Measurements from ENCODE around the gene TOR1B. TPM values are rescaled to one million over a fixed set of nuclear protein-coding genes. Genes with fewer than 3 reads are reported as not detected.

TOR1B gene
- total and polyA plus RNA-seq, 4 donors, result 12.8 to 31.9 (median 17.8) TPM

DNA sequence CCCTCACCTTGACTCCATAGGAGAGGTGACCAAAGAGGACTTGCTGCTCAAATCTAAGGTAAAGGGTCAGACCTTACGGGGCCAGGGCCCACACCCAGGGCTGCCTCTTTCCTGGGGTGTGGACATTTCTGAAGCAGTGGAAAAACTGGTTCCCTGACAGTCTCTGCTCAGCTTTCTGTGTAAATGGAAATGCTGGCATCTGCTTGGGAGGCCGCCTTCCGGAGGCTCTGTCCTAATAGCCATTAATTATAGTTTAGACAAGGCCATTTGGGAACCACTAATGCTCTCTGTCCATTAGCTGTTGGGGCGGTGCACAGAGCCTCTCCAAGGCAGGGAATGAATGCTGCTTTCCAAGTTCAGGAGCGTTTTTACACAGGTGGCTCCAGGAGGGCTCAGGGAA, 49.6 kb downstream of the TOR1B start:
- TF ChIP-seq HNF4G (IDR thresholded peaks at IDR 0.05) (no peak), JUND (IDR thresholded peaks at IDR 0.05) (no peak), YY1 (IDR thresholded peaks at IDR 0.05) (no peak), GABPA (IDR thresholded peaks at IDR 0.05 in 1 of 2, conservative IDR thresholded peaks at IDR 0.05 in 1 of 2) (no peak), FOXA1 (IDR thresholded peaks at IDR 0.05) (no peak), RXRA (IDR thresholded peaks at IDR 0.05) (no peak), FOXA2 (IDR thresholded peaks at IDR 0.05) (no peak), EGR1 (IDR thresholded peaks at IDR 0.05; ENCODE audit: low read depth in 2 of 2) (no peak), RAD21 (IDR thresholded peaks at IDR 0.05) (no peak), NR2F2 (IDR thresholded peaks at IDR 0.05) (no peak), SP1 (IDR thresholded peaks at IDR 0.05) (no peak)
- TF ChIP-seq, protein P1, sequence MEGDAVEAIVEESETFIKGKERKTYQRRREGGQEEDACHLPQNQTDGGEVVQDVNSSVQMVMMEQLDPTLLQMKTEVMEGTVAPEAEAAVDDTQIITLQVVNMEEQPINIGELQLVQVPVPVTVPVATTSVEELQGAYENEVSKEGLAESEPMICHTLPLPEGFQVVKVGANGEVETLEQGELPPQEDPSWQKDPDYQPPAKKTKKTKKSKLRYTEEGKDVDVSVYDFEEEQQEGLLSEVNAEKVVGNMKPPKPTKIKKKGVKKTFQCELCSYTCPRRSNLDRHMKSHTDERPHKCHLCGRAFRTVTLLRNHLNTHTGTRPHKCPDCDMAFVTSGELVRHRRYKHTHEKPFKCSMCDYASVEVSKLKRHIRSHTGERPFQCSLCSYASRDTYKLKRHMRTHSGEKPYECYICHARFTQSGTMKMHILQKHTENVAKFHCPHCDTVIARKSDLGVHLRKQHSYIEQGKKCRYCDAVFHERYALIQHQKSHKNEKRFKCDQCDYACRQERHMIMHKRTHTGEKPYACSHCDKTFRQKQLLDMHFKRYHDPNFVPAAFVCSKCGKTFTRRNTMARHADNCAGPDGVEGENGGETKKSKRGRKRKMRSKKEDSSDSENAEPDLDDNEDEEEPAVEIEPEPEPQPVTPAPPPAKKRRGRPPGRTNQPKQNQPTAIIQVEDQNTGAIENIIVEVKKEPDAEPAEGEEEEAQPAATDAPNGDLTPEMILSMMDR (IDR thresholded peaks at IDR 0.05; ENCODE audit: low read depth, low read length, missing input control), result no peak
- TF ChIP-seq, protein P2, sequence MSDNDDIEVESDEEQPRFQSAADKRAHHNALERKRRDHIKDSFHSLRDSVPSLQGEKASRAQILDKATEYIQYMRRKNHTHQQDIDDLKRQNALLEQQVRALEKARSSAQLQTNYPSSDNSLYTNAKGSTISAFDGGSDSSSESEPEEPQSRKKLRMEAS (IDR thresholded peaks at IDR 0.05), result no peak
- TF ChIP-seq, protein P3, sequence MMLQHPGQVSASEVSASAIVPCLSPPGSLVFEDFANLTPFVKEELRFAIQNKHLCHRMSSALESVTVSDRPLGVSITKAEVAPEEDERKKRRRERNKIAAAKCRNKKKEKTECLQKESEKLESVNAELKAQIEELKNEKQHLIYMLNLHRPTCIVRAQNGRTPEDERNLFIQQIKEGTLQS (IDR thresholded peaks at IDR 0.05), result no peak
- TF ChIP-seq, protein P4, sequence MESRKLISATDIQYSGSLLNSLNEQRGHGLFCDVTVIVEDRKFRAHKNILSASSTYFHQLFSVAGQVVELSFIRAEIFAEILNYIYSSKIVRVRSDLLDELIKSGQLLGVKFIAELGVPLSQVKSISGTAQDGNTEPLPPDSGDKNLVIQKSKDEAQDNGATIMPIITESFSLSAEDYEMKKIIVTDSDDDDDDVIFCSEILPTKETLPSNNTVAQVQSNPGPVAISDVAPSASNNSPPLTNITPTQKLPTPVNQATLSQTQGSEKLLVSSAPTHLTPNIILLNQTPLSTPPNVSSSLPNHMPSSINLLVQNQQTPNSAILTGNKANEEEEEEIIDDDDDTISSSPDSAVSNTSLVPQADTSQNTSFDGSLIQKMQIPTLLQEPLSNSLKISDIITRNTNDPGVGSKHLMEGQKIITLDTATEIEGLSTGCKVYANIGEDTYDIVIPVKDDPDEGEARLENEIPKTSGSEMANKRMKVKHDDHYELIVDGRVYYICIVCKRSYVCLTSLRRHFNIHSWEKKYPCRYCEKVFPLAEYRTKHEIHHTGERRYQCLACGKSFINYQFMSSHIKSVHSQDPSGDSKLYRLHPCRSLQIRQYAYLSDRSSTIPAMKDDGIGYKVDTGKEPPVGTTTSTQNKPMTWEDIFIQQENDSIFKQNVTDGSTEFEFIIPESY (IDR thresholded peaks at IDR 0.05), result no peak
- TF ChIP-seq, protein P5, sequence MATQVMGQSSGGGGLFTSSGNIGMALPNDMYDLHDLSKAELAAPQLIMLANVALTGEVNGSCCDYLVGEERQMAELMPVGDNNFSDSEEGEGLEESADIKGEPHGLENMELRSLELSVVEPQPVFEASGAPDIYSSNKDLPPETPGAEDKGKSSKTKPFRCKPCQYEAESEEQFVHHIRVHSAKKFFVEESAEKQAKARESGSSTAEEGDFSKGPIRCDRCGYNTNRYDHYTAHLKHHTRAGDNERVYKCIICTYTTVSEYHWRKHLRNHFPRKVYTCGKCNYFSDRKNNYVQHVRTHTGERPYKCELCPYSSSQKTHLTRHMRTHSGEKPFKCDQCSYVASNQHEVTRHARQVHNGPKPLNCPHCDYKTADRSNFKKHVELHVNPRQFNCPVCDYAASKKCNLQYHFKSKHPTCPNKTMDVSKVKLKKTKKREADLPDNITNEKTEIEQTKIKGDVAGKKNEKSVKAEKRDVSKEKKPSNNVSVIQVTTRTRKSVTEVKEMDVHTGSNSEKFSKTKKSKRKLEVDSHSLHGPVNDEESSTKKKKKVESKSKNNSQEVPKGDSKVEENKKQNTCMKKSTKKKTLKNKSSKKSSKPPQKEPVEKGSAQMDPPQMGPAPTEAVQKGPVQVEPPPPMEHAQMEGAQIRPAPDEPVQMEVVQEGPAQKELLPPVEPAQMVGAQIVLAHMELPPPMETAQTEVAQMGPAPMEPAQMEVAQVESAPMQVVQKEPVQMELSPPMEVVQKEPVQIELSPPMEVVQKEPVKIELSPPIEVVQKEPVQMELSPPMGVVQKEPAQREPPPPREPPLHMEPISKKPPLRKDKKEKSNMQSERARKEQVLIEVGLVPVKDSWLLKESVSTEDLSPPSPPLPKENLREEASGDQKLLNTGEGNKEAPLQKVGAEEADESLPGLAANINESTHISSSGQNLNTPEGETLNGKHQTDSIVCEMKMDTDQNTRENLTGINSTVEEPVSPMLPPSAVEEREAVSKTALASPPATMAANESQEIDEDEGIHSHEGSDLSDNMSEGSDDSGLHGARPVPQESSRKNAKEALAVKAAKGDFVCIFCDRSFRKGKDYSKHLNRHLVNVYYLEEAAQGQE (IDR thresholded peaks at IDR 0.05), result no peak
- peak; percentile 27 for DNase-seq (ENCODE audit: low spot score)
- H3K9me3 ChIP-seq (ENCODE audit: control insufficient read depth in 4 of 4, low read length in 3 of 4), result no peaks in the 10 kb centered on the region
- H3K36me3 ChIP-seq (ENCODE audit: control insufficient read depth in 4 of 4, insufficient read depth in 3 of 4, low read depth in 1 of 4, low read length in 3 of 4), result peaks cover 9 to 53% (median 27%) of the 10 kb centered on the region in 4 donors
- H3K27me3 ChIP-seq (ENCODE audit: control insufficient read depth in 4 of 4, insufficient read depth in 4 of 4, low read length in 3 of 4), result no peaks in the 10 kb centered on the region
- 77% methylated on average over 5 of the region's 5 CpGs for WGBS
- no peak overlapping the region for H3K9ac ChIP-seq (ENCODE audit: low read depth in 1 of 2, low read length in 2 of 2)
- no peak overlapping the region for H3K4me3 ChIP-seq (ENCODE audit: low read depth in 1 of 3, low read length in 3 of 3)
- no peaks in the 10 kb centered on the region for H3K4me1 ChIP-seq (ENCODE audit: control insufficient read depth in 4 of 4, insufficient read depth in 4 of 4, low read length in 3 of 4)
- H3K27ac ChIP-seq (ENCODE audit: low read depth in 1 of 2, low read length in 2 of 2), result no peak overlapping the region

DNA sequence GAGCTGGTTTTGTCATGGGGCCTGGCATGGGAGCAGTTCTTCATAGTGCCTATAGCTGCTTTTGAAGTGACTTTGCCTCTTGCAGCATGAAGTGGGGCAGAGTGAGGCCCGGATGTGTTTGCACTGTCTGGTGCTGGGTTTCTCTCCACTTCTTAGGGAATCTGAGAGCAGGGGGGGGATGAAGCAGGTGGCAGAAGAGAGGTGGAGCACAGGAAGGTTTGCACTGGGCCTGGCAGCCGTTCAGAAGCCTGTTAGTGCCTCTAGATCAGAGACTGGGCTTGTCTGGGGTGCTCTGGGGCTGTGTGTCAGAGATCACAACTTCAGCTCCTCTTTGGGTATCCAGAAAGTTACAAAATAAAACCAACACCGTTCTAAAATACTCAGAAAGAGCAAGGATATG, 50.6 kb downstream of the TOR1B start:
- DNase-seq (ENCODE audit: low spot score), result peak; percentile 20
- Histone ChIP-seq H3K27me3 (ENCODE audit: control insufficient read depth in 4 of 4, insufficient read depth in 4 of 4, low read length in 3 of 4) (no peaks in the 10 kb centered on the region), H3K9me3 (ENCODE audit: control insufficient read depth in 4 of 4, low read length in 3 of 4) (no peaks in the 10 kb centered on the region), H3K4me3 (ENCODE audit: low read depth in 1 of 3, low read length in 3 of 3) (no peak overlapping the region), H3K27ac (ENCODE audit: low read depth in 1 of 2, low read length in 2 of 2) (no peak overlapping the region), H3K9ac (ENCODE audit: low read depth in 1 of 2, low read length in 2 of 2) (no peak overlapping the region), H3K36me3 (ENCODE audit: control insufficient read depth in 4 of 4, insufficient read depth in 3 of 4, low read depth in 1 of 4, low read length in 3 of 4) (peaks cover 9 to 63% (median 29%) of the 10 kb centered on the region in 4 donors), H3K4me1 (ENCODE audit: control insufficient read depth in 4 of 4, insufficient read depth in 4 of 4, low read length in 3 of 4) (no peaks in the 10 kb centered on the region)
- WGBS, result 58% methylated on average over 3 of the region's 3 CpGs
- TF ChIP-seq, protein P5 (IDR thresholded peaks at IDR 0.05), result no peak
- no peak for TF ChIP-seq NR2F2 (IDR thresholded peaks at IDR 0.05)
- TF ChIP-seq EGR1 (IDR thresholded peaks at IDR 0.05; ENCODE audit: low read depth in 2 of 2), result no peak
- no peak for TF ChIP-seq HNF4G (IDR thresholded peaks at IDR 0.05)
- TF ChIP-seq RXRA (IDR thresholded peaks at IDR 0.05), result no peak
- TF ChIP-seq, protein P4 (IDR thresholded peaks at IDR 0.05), result no peak
- no peak for TF ChIP-seq RAD21 (IDR thresholded peaks at IDR 0.05)
- no peak for TF ChIP-seq SP1 (IDR thresholded peaks at IDR 0.05)
- TF ChIP-seq GABPA (IDR thresholded peaks at IDR 0.05 in 1 of 2, conservative IDR thresholded peaks at IDR 0.05 in 1 of 2), result no peak
- no peak for TF ChIP-seq JUND (IDR thresholded peaks at IDR 0.05)
- no peak for TF ChIP-seq FOXA2 (IDR thresholded peaks at IDR 0.05)

All from liver (tissue), 9 donors.